DMS114 treated with DMSO at 0.1 percent for 48 hours (cell line): ENCODE results near the gene IL1R2.

ENCODE experiments used
- DNase-seq: peaks from one replicate; lab custom pipeline; 2025; ENCODE audit not compliant: unreplicated experiment; lab: John Stamatoyannopoulos, UW

The IL1R2 gene

DNA sequence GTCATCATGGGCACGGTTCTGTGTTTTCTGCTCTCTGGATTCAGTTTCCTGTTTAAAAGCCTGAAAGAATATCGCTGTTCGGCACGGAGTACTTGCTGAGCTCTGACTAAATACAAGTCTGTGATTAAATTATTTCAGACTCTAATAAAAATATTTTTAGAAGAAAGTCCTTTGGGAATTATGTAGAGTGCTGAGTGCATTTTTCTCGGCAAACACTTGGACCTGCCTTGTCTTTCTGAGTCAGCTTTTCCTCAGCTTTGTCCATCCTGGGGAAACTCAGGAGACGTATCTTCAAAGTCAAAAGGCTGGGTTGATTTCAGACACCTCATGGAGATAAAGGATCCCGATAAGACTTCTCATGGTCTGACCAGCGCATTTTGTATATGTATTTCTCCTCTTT lies 45.9 kb downstream of the IL1R2 start:
- no peak for DNase-seq

DNA sequence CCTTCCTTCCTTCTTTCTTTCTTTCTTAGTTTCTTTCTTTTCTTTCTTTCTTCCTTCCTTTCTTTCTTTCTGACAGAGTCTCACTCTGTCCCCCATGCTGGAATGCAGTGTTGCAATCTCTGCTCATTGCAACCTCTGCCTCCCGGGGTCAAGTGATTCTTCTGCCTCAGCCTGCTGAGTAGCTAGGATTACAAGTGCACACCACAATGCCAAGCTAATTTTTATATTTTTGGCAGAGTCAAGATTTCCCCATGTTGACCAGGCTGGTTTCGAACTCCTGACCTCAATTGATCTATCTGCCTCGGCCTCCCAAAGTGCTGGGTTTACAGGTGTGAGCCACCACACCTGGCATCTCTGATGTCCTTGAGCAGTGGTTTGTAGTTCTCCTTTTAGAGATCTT lies 48.5 kb downstream of the IL1R2 start:
- DNase-seq, result no peak

DNA sequence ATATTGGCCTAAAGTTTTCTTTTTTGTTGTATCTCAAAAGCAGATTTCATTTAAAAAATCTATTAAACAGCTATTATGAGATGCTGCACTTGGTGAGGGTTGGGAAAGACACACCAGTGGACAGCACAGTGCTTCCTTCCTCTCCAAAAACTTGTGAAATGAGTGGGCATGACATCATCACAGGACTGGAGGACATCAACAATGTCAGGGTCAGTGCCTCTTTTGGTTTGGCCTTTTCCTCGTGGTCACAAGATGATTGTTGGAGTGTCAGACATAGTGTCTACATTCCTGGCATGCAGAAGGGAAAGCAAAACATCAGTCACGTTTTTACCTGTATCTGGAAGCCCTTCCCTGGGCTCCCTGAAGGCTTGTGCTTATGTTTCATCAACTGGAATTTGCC lies 49.6 kb downstream of the IL1R2 start:
- DNase-seq, result no peak

DNA sequence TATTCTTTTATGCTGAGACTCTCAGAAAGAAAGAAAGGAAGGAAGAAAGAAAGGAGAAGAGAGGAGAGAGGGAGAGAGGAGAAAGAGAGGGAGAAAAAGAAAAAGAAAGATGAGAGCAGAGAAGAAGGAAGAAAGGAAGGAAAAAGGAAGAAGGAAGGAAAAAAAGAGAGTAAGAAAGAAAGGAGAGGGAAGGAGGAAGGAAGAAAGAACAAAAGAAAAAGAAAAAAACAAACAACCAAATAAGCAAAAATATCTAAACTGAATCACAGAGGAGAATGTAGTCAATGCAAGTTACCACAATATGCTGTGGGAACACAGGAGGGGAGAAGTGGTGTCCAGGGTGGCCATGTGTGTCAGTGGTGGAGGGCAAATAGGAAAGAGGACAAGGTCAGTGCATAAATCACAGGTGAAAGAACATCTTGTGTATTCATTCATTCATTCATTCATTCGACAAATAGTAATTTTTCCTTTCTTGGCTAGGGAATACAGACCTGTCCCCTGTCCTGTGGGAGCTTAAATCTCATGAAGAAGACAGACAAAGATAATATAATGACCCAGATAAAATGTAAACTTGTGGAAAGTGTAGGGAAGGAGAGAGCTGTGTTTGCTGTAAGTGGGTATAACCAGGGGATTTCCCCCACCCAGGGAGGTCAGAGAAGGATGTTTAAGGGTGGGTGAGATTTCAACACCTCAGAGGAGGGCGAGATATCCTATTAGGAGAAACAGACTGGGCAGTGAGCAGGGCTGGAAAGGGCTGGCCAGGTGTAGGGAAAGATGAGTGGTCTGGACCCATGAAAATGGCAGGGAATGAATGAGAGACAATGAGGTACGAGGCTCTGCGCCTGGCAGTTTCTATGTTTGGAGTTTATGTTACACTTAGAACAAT lies 50.7 kb downstream of the IL1R2 start:
- DNase-seq, result no peak

DNA sequence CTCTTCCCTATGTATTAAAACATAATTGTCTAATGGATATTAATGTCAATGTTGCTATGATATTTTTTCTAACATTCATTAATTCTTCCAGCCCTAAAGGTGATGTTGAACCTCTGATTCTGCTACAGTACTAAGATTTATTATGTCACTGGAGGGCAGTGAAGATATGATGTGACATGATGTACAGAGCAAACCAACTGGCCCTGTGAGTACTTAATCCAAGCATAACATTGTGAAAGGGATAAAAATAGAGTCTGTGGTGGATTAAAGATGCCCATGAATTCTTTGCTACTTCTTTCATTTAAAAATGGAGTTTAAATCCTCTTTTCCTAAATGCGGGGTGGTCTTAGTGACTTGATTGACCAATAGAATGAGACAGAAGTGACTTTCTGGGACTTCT lies 51.8 kb downstream of the IL1R2 start:
- no peak for DNase-seq

DNA sequence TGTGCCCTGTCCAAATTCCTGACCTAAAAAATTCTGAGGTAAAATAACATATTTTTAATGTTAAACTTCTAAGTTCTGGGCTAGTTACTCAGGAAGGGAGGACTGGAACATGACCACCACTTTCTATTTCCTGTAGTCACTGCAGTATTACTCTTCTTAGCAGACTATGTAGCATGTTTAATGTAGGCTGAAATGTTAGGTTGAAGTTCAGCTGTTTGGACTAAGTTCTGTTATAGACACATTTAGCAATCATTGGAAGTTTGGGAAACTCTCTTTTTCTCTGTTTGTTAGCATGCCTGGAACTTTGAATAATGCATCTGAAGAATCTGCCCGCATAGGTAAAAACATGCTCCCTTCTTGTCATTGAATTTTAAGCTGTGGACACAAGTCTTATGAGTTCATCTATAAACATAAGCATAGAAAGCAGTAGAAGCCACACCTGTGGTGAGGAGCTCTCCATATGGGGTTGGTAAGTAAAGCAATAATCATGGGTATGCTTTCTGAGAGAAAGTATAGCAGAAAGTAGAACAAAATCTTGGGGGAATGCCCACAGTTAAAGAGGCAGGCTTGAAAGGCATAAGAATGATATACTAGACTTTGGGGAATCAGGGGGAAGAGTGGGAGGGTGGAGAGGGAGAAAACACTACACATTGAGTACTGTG lies 52.6 kb downstream of the IL1R2 start:
- DNase-seq, result no peak

DNA sequence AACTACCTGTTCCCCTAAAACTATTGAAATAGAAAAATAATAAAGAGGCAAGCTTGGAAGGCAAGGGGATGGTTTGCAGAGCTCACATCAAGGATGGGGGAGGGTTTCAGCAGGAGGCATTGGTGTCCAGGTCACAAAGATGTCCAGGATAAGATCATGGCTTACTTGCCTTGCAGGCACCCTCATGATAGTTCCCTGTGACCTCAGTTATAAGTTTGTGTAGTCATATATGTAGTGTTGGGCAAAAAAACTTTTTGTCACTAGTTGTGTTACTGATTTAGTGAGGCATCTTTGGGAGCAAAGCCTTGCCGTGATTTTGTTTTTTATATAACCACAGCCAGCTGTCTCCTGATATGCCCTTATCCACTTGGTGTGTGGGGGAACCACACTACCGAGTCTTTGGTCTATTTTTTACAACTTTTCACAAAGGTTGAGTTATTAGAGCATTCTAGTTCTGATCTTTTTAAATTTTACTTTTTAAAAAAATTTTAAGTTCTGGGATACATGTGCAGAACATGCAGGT lies 53.3 kb downstream of the IL1R2 start:
- no peak for DNase-seq

DNA sequence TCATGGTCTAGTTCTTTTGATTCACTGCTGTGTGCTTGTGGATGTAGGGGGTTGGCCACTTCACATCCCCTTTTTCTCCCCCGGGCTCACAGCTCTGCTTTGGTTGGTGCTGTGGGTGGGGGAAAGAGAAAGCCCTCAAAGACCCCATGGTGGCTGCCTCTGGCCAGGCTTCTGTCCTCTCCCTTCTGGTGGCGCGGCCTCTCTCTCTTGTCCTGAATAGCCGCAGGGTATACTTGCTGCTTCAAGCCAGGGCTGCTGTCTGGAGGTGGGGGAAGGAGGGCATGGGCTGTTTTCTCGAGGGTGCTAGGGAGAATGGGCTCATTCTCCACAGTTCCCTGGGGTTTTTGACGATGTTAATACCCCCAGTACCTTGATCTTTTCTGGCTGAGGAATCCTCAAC lies 53.9 kb downstream of the IL1R2 start:
- DNase-seq, result no peak

DNA sequence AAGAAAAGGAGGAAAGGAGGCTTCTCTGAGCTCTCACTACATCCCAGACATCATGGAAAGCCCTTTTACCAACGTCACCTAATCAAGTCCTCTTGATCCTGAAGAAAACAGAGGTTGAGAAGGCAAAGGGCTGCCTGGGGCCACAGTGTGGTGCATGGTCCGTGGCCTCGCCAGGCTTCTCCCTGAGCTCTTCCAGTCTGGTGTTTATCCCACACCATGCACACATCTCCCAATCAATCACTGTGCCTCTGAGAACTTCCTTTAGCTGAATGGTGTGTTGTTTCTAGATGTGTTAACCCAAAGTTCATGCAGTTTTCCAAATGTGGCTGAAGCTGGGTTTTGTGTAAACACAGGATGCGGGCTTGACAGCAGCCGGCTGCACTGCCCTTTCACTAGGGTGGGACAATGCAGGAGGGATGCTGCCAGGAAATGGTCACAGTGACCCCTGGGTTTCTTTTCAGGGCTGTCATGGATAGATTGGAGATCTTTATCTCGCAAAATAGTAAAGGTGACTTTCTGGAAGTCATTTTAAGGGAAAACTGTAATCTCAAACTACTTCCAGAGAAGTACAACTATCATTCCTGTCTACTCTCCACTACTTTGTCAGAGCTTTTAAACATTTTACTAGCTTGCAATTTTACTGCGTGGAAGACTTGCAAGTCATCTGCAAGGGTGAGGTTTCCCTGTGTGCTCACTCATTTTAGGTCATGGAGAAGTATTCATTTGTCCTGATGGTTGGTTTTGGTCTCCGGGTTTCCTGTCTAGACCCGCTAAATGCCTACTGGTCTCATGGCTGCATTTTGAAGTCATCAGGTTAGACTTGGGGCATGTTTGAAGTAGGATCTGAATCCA lies 54.6 kb downstream of the IL1R2 start:
- DNase-seq, result no peak

DNA sequence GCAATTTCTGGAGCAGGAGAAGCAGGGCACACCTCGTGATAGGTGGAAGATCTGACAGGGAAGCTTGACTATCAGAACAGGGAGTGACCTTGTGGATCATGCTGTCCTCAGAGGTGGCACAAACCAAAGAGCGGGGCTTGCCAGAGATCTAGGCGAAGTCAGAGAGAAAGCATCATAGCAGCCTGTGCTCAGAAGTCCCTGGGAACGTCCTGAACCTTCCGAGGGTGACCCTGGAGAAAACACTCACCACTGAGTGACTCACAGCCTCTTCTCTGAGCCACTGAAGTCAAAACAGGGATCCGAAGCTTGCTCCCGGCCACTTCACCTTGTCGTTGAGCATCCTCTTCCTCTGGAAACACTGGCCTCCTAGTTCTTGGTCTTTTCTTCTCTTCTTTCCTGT lies 56.7 kb downstream of the IL1R2 start:
- no peak for DNase-seq

DNA sequence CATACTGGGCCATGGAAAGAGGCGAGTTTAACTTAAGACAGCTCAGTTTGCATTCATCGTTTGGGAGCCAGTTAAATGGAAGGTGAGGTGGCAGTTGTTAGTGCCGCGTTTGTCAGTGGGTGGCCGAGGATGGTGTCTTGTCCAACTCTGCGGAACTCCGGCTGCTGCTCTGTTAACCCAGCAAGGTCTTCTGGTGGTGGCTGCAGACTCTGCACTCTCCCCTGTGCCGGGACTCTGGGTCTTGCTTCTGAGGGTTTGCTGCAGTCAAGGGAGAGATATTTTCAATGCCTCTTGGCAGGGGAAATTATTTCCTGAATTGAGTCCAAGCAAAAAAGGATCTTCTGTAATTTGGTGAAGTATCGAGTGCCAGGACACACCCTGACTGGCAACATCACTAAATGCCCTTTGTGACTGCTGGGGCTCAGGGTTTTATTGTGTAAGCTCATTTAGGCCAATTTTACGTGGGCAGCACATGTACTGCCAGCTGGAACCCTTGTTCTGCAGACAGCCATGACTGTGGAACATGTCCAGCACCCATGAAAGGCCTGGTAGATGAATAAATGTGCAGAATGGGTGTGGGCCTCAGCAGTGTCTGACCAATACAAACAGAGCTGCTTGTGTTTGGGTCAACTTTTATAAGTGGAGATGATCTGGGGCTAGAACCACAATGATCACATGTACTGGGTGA lies 58.1 kb downstream of the IL1R2 start:
- no peak for DNase-seq

DNA sequence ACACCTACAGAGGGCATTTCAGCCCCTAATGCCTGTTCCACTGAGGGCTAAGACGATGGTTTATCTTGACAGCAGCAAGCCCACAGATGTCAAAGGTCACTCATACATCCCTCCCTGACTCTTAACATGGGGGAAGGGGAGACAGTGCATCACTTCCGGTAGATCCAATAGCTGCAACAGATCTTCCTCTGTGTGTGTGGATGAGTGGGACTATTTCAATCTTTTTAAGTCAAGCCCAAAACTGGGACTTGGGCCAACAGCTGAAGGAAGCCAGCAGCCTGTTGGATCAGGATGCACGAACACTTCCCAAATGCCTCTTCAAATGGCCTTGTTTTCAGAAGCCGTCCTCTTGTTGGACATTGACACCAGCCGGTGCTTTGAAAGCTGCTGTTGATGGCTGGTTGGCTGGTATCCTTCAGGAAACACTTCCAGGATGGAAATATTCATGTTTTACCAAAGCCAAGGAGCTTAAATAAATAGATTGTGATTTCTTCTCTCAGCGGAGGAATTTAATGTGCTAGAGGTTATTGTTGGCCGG lies 59.2 kb downstream of the IL1R2 start:
- DNase-seq, result no peak

DNA sequence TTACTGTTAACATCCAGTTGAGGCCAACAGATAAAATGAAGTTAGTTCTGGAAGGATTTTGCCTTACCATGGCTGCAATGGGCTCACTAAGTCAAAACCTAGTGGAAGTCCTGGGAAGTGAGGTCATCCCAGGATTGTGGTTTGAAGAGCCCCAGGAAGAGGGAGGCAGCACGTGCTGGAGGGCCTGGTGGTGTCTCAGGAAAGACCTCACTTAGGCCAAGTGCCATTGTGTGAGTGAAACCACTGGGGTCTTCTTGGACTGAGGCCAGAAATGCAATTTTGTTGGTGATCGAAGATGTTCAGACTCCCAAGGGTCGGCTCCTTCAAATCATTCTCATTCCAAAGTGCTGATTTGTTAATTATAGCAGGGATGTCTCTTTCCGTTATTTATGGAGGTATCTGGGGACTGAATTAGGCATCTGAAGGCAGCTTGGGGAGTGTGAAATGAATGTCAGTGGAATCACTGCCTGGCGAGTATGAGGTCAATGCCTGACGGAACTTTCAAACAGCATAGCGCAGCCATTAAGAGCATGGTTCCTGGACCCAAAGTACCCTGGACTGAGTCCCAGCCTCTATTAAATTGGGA lies 60.0 kb downstream of the IL1R2 start:
- DNase-seq, result no peak

DNA sequence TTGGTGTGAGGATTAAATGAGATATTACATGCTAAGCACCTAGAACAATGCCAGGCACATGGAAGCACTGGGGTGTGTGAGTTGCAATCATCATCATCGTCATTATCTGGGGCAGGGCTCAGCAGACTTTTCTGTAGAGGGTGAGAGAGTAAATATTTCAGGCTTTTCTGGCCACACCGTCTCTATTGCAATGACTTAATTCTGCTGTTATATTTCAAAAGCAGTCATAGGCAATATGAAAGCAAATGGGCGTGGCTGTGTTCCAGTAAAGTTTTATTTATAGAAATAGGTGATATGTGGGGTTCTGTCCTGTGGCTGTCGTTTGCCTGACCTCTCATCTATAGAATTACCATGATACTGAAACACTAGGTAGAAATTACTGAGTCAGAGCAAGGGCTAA lies 60.6 kb downstream of the IL1R2 start:
- no peak for DNase-seq

DNA sequence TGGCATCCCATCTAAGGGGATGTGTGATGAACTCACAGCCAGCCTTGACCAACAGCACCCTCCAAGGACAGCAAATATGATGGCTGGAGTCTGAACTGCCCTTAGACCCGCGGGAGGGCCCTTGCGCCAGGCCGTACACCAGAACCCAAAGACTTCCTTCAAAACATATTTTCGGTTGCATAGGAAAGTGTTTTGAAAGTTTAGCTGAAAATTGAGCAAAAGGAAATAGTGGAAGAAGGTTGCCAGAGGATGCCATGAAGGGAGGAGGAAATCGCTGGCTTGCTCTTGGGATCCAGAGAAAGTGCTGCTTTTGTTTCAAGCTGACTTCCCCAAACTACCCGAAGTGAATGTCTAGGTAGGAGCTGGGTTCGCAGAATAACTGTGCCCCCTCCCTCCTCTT lies 61.3 kb downstream of the IL1R2 start:
- DNase-seq, result no peak

DNA sequence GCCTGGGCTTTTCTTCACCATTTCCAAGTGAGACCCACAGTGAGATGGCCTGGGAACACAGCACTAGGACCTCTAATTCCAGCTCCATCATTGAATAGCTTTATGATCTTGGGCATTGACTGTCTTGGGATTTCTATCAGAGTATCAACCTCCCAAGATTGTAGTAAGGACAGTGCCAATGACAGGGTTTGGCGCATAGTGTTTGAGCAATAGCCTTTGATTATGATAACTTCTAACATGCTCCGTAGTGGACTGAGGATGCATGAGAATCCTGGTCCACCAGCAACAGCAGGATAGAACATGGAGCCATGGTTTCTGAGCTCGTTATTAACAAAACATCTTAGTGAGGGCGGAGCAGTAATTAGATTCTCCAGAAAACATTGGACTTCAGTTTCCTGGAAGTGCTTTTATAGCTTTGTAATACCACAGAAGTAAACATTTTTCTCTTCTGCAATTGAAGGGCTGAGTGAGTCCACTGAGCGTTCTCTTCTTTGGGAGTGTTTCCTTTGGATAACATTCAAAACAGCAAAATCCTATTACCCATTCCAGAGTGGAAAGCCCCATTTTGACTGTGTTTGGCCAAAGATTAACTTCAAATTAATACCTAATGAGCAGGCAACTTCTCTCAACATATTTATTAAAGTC lies 63.7 kb downstream of the IL1R2 start:
- no peak for DNase-seq

DNA sequence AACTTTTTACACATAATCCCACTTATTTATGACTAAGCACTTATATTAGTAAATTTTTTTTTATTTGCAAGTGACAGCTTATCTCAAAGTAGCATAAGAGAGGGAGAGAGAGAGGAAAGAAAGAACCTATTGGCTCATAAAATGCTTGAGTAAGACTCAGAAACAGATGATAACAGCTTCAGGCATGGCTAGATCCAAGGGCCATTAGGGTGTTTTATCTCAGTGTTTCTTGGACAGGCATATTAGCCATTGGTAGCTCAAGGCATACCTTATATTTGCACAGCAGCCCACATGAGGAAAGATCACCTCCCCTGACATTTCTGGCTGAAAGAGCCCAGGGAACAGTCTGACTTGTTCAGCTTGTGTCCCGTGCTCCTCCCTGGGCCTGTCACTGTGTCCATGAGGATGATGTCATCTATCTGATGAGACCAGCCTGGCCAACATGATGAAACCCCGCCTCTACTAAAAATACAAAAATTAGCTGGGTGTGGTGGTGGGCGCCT lies 64.4 kb downstream of the IL1R2 start:
- DNase-seq, result no peak

DNA sequence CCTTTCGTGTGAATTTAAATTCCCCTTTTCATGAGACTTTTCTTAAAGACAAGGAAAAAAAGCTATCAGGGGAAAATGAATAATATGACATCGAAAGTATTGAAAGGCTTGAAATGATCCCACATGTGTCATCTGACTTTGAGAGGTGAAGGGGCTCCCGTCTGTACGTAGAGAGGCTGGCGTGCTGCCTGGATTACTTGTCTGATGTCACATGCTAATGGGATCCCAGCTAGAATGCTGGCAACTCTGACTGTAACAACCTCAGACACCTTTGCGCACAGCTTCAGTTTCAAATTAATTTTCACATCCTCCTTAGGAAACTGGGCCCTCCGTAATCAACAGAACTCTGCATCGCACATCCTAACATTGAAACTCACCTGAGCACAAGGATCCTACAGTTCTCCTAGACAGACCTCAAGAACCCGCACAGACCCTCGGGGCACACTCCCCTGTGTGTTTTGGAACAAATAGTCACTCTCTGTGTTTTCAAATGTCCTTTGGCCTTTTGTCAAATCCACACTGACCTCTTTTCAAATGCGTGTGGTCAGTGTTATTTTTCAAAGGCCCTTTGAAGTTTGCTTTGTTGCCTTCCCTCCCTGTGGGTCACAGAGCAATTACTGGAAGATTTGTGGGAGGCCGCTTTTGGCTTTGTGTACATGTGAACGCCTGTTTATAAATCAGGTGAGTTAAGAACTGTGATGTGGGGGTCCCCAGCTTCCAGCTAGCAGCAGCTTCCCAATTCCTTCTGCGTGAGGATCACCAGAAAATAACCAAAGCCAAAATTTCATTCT lies 65.9 kb downstream of the IL1R2 start:
- DNase-seq, result no peak
